SKM-1 (cell line): ENCODE results near the gene GLYR1.
"Not testable (repeated sequence)": the region's sequence is repeated elsewhere in the genome, so short reads cannot be mapped to it uniquely, and the experiment has no call there.

Experiments
- DNase-seq: peaks from one replicate; lab custom pipeline; 2025; ENCODE audit not compliant: unreplicated experiment; lab: John Stamatoyannopoulos, UW

Gene GLYR1

GRCh38 chr16:4790261-4790660 lies 56.8 kb downstream of the GLYR1 start:
- no peak for DNase-seq

GRCh38 chr16:4788910-4789309 lies 58.2 kb downstream of the GLYR1 start:
- DNase-seq, result no peak

- no peak for DNase-seq
Observed at GRCh38 chr16:4788489-4788889, 58.6 kb downstream of the GLYR1 start.

- no peak for DNase-seq
Observed at GRCh38 chr16:4787627-4788482, 59.2 kb downstream of the GLYR1 start, which contains the start of gene SEPTIN12. Gene SEPTIN12, minus strand, starts transcription at chr16:4788345. Its CDS starts 700 bp downstream, at chr16:4787645.

- DNase-seq, result no peak
Observed at GRCh38 chr16:4787068-4787467, 60.0 kb downstream of the GLYR1 start.

GRCh38 chr16:4785758-4786433 lies 61.2 kb downstream of the GLYR1 start:
- DNase-seq, result no peak

GRCh38 chr16:4784444-4784987 lies 62.6 kb downstream of the GLYR1 start:
- DNase-seq, result not testable (repeated sequence)

- no peak for DNase-seq
Observed at GRCh38 chr16:4783951-4784336, 63.1 kb downstream of the GLYR1 start.

- DNase-seq, result no peak
Observed at GRCh38 chr16:4783251-4783950, 63.7 kb downstream of the GLYR1 start.

GRCh38 chr16:4780235-4780634 lies 66.9 kb downstream of the GLYR1 start:
- DNase-seq, result no peak

- no peak for DNase-seq
Observed at GRCh38 chr16:4778050-4778392, 69.1 kb downstream of the GLYR1 start.

- no peak for DNase-seq
Observed at GRCh38 chr16:4777339-4778049, 69.6 kb downstream of the GLYR1 start.

GRCh38 chr16:4776141-4776705 lies 70.9 kb downstream of the GLYR1 start:
- DNase-seq, result no peak

GRCh38 chr16:4775005-4775404 lies 72.1 kb downstream of the GLYR1 start:
- DNase-seq, result no peak

GRCh38 chr16:4772351-4772750 lies 74.7 kb downstream of the GLYR1 start:
- DNase-seq, result no peak

- no peak for DNase-seq
Observed at GRCh38 chr16:4771646-4772045, 75.4 kb downstream of the GLYR1 start.

GRCh38 chr16:4769306-4769638 lies 77.8 kb downstream of the GLYR1 start:
- DNase-seq, result no peak

- peak; percentile 69 for DNase-seq
Observed at GRCh38 chr16:4768549-4769305, 78.4 kb downstream of the GLYR1 start.

GRCh38 chr16:4767872-4768548 lies 79.1 kb downstream of the GLYR1 start:
- DNase-seq, result no peak
